Activated T-cell treated with anti-CD3 and anti-CD28 coated beads, Interleukin-2, amount 50 U/mL, for 48 hours (primary cell): ENCODE measurements around the gene EPHA1.
"Not testable (repeated sequence)": the region's sequence is repeated elsewhere in the genome, so short reads cannot be mapped to it uniquely, and the experiment has no call there.

Experiments
- DNase-seq, 2 experiments: peaks; one replicate each; pipeline ENCODE4 v3.0.0-alpha.2; 2020

The EPHA1 gene

GRCh38 chr7:143401265-143401664, 7.4 kb downstream of the EPHA1 start:
- no peak for DNase-seq

DNA sequence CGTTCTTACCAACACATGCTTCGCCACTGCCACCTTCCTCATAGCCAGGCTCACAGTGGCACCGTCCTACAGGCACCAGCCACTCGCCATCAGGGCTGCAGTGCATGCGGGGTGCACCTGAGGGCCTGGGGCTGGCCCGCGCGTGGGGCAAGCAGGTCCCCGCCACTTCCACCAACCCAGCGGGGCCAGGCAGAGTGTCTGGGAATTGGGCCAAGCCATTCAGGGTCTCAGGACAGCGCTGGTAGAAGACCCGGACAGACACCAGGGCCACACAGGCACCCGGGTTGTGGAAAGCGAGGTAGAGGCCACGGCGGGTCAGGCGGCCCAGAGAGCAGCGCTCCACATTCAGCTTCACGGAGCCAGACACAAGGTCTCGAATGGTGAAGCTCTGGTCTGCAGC, 9.0 kb downstream of the EPHA1 start:
- DNase-seq = no peak

GRCh38 chr7:143399151-143399550, 9.5 kb downstream of the EPHA1 start:
- DNase-seq = no peak

- no peak for DNase-seq
Measured at GRCh38 chr7:143398616-143399015, 10.0 kb downstream of the EPHA1 start.

GRCh38 chr7:143397710-143398530, 10.7 kb downstream of the EPHA1 start:
- no peak for DNase-seq

DNA sequence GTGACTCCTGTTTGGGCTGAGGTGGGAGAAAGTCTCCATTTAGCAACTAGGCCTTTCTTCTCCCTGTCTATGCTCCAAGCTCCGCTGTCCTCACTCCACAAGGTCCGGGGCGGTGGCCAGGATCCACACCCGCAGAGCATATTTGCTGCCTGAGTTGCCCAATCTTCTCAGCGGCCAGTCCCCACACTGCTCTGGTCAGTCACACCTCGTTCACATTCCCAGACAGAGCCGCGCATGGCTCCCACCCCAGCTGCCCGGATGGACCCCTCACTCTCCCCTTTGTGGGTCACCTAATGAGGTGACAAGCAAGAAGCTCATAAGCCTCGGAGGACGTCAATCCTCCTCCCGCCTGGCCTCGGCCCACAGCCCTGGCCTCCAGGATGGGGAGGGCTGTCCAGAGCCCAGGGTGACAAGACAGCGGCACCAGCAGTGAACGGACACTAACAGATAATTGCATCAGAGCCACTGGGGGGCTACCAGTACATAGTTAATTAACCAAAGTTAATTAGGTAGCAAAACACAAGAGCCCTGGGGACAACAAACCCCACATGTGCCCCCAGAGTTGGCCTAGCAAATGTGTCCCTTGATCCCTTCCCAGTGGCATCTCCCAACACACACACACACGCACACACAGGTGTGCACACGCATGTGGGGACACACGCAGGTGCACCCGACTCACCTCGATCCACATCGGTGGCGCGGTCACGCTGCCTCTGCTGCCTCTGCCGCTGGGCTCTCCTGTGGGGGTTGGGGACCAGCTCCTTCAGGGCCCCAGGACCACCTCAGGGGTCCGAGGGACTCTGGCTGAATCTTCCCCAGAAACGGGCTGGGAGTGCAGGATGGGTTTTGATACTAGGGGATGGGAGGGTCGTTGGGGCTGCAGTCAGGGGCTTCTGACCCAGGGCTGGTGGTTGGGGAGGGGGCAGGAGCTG, 11.8 kb downstream of the EPHA1 start:
- no peak for DNase-seq

GRCh38 chr7:143396182-143396581, 12.5 kb downstream of the EPHA1 start:
- no peak for DNase-seq

DNA sequence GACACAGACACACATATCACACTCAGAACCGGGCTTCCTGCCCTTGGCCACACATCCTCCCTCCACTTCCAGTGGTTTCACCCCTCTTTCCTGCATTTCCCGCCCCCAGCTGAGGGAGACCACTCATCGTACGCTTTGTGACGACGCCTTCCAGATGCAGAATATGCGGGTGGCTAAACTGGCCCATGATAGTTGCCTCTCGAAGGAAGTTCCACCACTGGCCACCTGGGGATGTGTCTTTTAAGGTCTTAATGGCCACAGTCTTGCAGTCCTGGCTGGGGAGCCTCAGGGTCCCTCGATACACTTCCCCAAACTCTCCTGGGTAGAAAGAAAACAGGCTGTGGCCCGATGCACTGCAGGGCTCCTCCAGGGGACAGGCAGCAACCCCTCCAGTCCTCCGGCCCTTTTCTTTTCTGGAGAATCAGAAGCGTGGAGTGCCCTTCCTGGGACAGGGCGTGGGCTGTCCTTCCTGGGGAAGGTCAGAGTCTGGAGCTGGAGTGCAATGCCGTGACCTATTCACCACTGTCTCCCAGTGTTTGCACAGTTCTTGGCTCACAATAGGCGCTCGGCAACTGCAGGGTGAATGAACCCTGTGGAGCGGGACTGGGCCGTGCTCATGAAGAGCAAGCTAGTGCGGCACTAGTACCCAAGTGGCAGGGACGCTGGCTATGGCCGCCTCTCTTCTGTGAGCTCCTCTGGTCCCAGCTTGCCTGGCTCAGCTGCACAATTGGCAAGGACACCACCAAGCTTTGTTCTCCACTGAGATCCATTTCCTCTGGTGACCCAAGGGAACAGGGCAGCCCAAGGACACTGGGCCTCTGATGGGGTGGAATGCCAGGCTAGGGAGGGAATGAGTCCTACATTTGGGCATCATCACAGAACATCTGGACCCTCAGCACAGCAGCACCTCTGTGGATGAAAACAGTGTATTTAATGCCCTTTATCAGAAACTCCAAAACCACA, 13.2 kb downstream of the EPHA1 start:
- DNase-seq = no peak

DNA sequence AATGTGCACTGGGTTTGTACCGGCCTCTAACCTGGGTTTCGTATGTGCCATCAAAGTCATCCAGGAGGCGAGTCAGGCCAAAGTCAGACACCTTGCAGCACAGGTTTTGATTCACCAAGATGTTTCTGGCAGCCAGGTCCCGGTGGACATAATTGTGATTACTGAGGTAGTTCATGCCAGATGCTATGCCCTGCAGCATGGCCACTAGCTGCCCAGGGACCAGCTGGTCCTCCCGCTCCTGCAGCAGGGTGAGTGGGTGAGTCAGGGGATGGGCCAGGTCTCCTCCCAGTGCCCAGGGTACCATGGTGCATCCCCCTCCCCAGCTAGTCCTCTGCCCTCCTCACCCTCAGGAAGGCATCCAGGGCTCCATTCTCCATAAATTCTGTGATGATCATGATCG, 13.9 kb downstream of the EPHA1 start:
- no peak for DNase-seq

DNA sequence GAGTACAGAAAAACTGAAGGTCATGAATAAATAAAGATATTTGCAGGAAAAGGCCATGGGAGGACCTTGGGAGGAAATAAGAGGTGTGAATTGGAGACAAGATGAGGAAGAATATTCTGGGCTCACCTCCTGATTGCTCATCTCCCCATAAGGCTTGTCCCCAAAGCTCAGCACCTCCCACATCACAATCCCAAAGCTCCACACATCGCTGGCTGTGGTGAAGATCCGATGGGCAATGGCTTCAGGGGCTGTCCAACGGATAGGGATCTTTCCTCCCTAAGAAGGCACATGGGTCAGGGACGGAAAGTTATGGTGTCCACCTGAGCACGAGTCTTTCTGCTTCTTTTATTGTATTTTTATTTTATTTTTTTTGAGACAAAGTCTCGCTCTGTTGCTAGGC, 14.6 kb downstream of the EPHA1 start:
- DNase-seq = no peak

DNA sequence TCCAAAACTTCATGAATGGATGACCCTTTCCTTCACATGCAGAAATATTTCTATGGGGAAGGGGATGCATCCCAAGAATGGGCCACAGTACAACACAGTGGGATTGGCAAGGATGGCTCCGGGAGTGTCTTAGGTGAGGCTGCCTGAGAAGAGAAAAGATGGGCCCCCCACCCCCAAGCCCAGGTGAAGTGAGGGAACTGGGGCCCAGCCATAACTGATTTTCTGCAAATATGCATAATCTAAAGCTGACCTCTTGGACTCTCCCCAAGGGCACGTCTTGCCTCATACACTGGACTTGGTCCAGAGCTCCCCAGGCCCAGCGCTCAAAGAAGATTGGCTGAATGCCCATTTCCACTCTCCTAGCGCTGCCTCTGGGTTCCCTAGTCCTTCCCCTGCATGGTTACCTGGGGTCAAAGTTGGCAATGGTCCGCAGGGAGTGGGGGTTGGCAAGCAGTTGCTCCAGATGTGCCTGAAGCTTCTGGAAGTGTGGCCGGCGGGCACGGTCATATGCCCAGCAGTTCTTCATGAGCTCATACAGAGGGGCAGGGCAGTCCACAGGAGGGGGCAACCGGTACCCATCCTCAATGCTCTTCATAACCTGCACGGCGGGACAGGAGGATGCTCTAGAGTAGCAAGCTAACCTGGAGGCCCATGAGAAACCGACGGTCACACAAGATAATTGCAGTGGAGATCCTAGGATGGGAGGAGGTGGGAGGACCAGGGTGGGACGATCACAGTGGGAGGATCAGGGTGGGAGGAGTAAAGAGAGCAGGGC, 15.2 kb downstream of the EPHA1 start:
- DNase-seq = no peak

GRCh38 chr7:143392875-143393266, 15.8 kb downstream of the EPHA1 start:
- DNase-seq = no peak

- not testable (repeated sequence) for DNase-seq
Measured at GRCh38 chr7:143392427-143392826, 16.2 kb downstream of the EPHA1 start.

DNA sequence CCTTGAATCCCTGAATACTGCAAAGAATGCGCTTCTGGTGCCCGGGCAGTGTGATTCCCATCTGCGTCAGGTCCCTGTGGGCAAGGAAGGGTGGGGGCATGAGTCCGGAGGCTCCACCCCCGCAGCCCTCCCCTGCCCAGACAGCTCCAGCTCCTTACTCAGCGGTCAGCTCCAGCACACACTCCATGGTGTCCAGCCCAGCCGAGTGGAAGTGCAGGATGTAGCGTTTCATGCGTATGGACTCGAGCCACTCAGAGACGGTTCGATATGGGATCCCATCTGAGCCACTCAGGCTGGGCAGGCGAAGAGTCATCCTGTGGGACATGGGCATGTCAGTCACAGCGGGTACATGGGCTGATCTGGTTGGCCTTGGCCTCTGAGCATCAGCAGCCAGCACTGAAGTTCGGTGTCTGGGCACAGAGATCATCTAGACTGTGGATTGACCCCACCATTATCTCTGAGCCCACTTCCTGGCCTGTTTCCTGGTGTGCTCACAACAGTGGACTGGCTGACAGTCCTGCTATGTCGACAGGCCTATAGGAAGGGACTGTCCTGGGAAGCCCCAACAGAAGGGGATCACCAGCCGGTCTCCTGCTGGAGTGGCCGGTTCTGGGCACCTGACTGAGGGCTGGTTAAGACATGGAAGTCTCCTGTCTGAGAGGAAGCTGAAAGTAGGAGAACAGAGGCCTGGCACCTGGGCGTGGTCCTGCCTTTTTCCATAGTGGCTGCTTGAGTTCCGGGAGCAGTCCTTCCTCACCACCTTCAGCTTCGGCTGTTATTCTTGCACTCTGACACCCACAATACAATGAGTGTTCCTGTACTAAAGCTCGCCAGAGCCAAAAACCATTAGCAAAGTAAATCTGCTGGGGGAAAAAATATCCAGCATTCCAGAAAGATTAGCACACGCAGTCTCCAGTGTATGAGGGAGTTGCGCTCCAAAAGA, 16.9 kb downstream of the EPHA1 start:
- DNase-seq = no peak

GRCh38 chr7:143390773-143391317, 17.8 kb downstream of the EPHA1 start:
- no peak for DNase-seq

GRCh38 chr7:143390104-143390772, 18.4 kb downstream of the EPHA1 start:
- no peak for DNase-seq

GRCh38 chr7:143389316-143390103, 19.1 kb downstream of the EPHA1 start:
- no peak for DNase-seq

DNA sequence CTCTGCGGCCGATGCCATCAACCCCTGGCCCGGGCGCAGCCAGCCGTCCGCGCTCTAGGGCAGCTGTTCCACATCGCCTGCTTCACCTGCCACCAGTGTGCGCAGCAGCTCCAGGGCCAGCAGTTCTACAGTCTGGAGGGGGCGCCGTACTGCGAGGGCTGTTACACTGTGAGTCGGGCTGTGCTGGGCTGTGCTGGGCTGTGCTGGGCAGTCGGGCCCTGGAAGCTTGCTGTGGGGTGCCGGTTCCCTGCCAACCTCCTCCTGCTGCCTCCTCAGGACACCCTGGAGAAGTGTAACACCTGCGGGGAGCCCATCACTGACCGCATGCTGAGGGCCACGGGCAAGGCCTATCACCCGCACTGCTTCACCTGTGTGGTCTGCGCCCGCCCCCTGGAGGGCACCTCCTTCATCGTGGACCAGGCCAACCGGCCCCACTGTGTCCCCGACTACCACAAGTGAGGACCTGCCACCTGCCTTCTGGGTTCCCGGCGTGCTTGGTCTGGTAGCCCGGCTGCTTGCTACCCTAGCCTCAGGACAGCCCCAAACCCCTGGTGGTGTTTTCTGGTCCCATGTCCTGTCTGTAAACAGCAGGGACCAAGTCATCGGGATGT, 20.1 kb downstream of the EPHA1 start:
- no peak for DNase-seq

DNA sequence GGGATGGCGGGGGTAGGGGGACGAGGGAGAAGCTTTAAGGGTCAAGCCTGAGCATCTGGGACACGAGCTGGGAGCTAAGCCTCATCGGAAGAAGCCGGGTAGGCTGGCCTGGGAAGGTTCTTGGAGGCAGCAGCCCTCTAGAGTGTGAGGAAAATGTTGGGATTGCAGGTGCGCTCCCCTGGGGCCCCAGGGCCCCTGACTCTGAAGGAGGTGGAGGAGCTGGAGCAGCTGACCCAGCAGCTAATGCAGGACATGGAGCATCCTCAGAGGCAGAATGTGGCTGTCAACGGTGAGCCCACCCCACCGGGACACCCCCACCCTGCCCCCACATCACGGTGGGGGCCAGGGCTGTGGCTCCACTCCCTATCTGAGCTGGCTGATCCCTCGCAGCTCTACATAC, 20.6 kb downstream of the EPHA1 start:
- no peak for DNase-seq
